NT2/D1 (cell line): ENCODE data around the gene ACSF3.

Source experiments
- SUZ12 ChIP-seq: IDR thresholded peaks from 2 replicates; pipeline ENCODE4 v1.6.1; 2011; ENCODE audit not compliant: insufficient read length, insufficient read depth; ENCODE audit errors: extremely low read depth
- YY1 ChIP-seq: IDR thresholded peaks from 2 replicates; pipeline ENCODE4 v1.6.1; 2011; ENCODE audit not compliant: insufficient read length, insufficient read depth
- ZNF274 ChIP-seq: IDR thresholded peaks from 2 replicates; pipeline ENCODE4 v1.6.1; 2011; ENCODE audit warnings: mild to moderate bottlenecking, low read depth, low read length

GRCh38 chr16:89120281-89120680, 26.6 kb downstream of the ACSF3 start:
- TF ChIP-seq YY1 (no peak), SUZ12 (no peak), ZNF274 (no peak)
